ENCODE results near the gene AP1M1.
"Not testable (repeated sequence)": the region's sequence is repeated elsewhere in the genome, so short reads cannot be mapped to it uniquely, and the experiment has no call there.

AP1M1 gene

DNA sequence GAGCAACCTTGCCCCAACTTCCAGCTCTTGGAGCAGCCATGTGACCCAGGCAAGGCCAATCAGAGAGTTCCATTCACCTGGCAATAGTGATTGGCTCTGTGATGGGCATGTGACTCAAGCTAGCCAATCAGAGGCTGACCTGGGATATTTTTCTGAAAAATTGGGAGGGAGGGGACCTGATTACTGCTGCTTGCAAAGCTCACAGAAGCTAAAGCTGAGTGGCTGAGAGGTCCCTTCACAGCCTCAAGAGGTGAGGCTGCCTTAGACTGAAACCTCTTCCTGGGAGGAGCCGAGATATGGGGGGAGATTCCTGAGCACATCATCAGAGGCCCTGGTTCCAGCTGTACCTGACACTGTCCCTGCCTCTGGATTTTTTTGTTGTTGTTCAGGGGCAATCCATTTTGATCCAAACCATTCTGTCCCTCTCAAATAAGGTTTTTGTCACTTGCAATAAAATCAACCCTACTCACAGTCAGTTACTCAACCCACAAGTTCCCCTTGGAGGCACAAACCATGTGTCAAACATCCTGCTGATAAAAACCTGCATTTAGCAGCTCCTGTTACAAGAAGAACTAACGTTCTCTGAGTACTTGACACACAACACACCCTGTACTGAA is 29.1 kb upstream of the AP1M1 start:
- Histone ChIP-seq H3K4me3 (ENCODE audit: severe bottlenecking) (no peak overlapping the region), H3K27ac (ENCODE audit: poor library complexity, severe bottlenecking) (no peak overlapping the region), H3K36me3 (ENCODE audit: low read depth) (no peaks in the 10 kb centered on the region), H3K4me1 (ENCODE audit: insufficient read depth, poor library complexity, severe bottlenecking) (peaks cover 7% of the 10 kb centered on the region), H3K9me3 (ENCODE audit: severe bottlenecking) (no peaks in the 10 kb centered on the region), H3K27me3 (ENCODE audit: insufficient read depth, poor library complexity, severe bottlenecking) (no peaks in the 10 kb centered on the region)
- no peak for DNase-seq (ENCODE audit: low spot score)
- no peak for ATAC-seq (ENCODE audit: low read depth)
- TF ChIP-seq, protein P1, sequence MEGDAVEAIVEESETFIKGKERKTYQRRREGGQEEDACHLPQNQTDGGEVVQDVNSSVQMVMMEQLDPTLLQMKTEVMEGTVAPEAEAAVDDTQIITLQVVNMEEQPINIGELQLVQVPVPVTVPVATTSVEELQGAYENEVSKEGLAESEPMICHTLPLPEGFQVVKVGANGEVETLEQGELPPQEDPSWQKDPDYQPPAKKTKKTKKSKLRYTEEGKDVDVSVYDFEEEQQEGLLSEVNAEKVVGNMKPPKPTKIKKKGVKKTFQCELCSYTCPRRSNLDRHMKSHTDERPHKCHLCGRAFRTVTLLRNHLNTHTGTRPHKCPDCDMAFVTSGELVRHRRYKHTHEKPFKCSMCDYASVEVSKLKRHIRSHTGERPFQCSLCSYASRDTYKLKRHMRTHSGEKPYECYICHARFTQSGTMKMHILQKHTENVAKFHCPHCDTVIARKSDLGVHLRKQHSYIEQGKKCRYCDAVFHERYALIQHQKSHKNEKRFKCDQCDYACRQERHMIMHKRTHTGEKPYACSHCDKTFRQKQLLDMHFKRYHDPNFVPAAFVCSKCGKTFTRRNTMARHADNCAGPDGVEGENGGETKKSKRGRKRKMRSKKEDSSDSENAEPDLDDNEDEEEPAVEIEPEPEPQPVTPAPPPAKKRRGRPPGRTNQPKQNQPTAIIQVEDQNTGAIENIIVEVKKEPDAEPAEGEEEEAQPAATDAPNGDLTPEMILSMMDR (IDR thresholded peaks at IDR 0.05; ENCODE audit: poor library complexity, severe bottlenecking) = no peak

DNA sequence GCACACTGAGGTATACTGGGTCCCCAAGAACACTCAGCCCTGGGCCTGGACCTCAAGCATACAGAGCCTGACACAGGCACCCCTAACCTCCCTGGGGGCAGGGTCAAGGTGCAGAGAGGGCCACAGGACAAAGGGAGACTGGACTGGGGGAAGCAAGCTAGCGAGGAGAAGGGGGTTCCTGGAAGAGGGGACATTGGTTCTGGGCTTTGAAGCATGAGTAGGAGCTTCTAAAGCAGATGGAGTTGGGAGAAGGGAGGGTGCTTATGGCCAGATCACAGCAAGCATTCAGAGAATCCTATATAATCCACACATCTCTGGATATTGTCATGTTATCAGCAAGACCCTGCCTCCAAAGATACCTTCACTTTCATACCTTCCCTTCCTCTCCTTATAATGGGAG is 27.6 kb upstream of the AP1M1 start:
- ATAC-seq (ENCODE audit: low read depth) = no peak
- Histone ChIP-seq H3K4me1 (ENCODE audit: insufficient read depth, poor library complexity, severe bottlenecking) (peaks cover 7% of the 10 kb centered on the region), H3K27ac (ENCODE audit: poor library complexity, severe bottlenecking) (no peak overlapping the region), H3K9me3 (ENCODE audit: severe bottlenecking) (no peaks in the 10 kb centered on the region), H3K36me3 (ENCODE audit: low read depth) (no peaks in the 10 kb centered on the region), H3K4me3 (ENCODE audit: severe bottlenecking) (no peak overlapping the region), H3K27me3 (ENCODE audit: insufficient read depth, poor library complexity, severe bottlenecking) (no peaks in the 10 kb centered on the region)
- no peak for DNase-seq (ENCODE audit: low spot score)
- TF ChIP-seq, protein P1 (IDR thresholded peaks at IDR 0.05; ENCODE audit: poor library complexity, severe bottlenecking) = no peak

DNA sequence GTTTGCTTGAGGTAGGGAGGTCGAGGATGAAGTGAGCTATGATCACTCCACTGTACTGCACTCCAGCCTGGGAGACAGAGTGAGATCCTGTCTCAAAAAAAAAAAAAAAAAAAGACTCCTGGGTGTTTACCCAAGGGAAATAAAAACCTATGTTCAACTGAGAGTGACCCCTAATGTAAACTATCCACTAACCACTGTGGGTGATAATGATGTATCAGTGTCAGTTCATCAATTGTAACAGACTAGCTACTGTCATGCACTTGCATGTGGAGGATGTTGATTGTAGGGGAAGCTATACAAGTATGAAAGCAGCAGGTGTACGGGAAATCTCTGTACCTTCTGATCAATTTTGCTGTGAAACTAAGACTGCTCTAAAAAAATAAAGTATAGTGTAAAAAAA is 21.8 kb upstream of the AP1M1 start:
- H3K36me3 ChIP-seq (ENCODE audit: low read depth) = no peaks in the 10 kb centered on the region
- H3K9me3 ChIP-seq (ENCODE audit: severe bottlenecking) = no peaks in the 10 kb centered on the region
- TF ChIP-seq, protein P1 (IDR thresholded peaks at IDR 0.05; ENCODE audit: poor library complexity, severe bottlenecking) = no peak
- no peak overlapping the region for H3K27ac ChIP-seq (ENCODE audit: poor library complexity, severe bottlenecking)
- no peak overlapping the region for H3K4me3 ChIP-seq (ENCODE audit: severe bottlenecking)
- H3K27me3 ChIP-seq (ENCODE audit: insufficient read depth, poor library complexity, severe bottlenecking) = no peaks in the 10 kb centered on the region
- ATAC-seq (ENCODE audit: low read depth) = no peak
- peaks cover 13% of the 10 kb centered on the region for H3K4me1 ChIP-seq (ENCODE audit: insufficient read depth, poor library complexity, severe bottlenecking)
- DNase-seq (ENCODE audit: low spot score) = no peak

DNA sequence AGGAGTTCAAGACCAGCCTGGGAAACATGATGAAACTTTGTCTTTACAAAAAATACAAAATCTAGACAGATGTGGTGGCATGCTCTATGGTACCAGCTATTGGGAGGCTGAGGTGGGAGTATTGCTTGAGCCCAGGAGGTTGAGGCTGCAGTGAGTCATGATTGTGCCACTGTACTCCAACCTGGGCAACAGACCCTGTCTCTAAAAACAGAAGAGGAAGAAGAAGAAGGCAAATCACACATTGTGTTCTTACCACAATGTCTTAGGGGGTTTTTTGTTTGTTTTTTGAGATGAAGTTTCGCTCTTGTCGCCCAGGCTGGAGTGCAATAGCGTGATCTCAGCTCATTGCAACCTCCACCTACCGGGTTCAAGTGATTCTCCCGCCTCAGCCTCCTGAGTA is 18.8 kb upstream of the AP1M1 start:
- not testable (repeated sequence) for H3K4me3 ChIP-seq (ENCODE audit: severe bottlenecking); H3K27me3 ChIP-seq (ENCODE audit: insufficient read depth, poor library complexity, severe bottlenecking); H3K27ac ChIP-seq (ENCODE audit: poor library complexity, severe bottlenecking); H3K36me3 ChIP-seq (ENCODE audit: low read depth); ATAC-seq (ENCODE audit: low read depth); H3K4me1 ChIP-seq (ENCODE audit: insufficient read depth, poor library complexity, severe bottlenecking); H3K9me3 ChIP-seq (ENCODE audit: severe bottlenecking); DNase-seq (ENCODE audit: low spot score)

DNA sequence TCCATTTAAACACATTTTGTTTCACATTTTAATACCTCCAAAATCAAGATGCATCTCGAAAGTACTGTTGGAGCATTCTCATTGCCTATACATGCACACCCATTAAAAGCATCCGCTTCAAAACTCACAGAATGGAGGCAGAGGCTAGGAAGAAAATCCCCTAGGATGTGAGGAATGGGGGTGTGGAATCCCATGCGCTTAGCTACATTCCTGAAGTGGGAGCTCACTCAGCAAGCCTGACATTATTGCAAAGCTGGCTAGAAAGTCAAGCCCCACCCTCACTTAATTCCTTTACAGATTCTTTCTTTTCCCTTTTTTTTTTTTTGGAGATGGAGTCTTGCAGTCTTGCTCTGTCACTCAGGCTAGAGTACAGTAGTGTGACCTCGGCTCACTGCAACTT is 17.1 kb upstream of the AP1M1 start:
- Histone ChIP-seq H3K9me3 (ENCODE audit: severe bottlenecking) (no peaks in the 10 kb centered on the region), H3K4me3 (ENCODE audit: severe bottlenecking) (no peak overlapping the region), H3K4me1 (ENCODE audit: insufficient read depth, poor library complexity, severe bottlenecking) (peaks cover 8% of the 10 kb centered on the region), H3K27ac (ENCODE audit: poor library complexity, severe bottlenecking) (peak overlapping the region; percentile 25), H3K27me3 (ENCODE audit: insufficient read depth, poor library complexity, severe bottlenecking) (no peaks in the 10 kb centered on the region), H3K36me3 (ENCODE audit: low read depth) (no peaks in the 10 kb centered on the region)
- DNase-seq (ENCODE audit: low spot score) (no peak), ATAC-seq (ENCODE audit: low read depth) (peak; percentile 72)
- TF ChIP-seq, protein P1 (IDR thresholded peaks at IDR 0.05; ENCODE audit: poor library complexity, severe bottlenecking) = no peak

Measured in RWPE2 (cell line).